ENCODE measurements around the gene SYT8. TPM values are rescaled to one million over a fixed set of nuclear protein-coding genes. Genes with fewer than 3 reads are reported as not detected.

SYT8 gene
- total and polyA plus RNA-seq, 2 of the 8 experiments (the other 6 are each of a cell fraction or from before 2014, with no cell fraction given) = not detected

GRCh38 chr11:1792461-1792860 lies 42.3 kb upstream of the SYT8 start:
- Histone ChIP-seq H2BK5ac (ENCODE audit: low read depth, low read length) (no peak overlapping the region), H3K27ac (ENCODE audit: low read depth, low read length) (no peak overlapping the region), H3K23ac (ENCODE audit: insufficient read length) (no peak overlapping the region), H2BK120ac (replicated peaks; ENCODE audit: low read depth, low read length) (no peak overlapping the region), H3K9ac (replicated peaks in 1 of 4; ENCODE audit: extremely low read depth in 1 of 4, low read depth in 3 of 4, low read length in 3 of 4) (no peak overlapping the region), H3K56ac (replicated peaks; ENCODE audit: insufficient read length, low read depth, low read length) (no peak overlapping the region), H2AFZ (ENCODE audit: low read length) (no peak overlapping the region), H3K79me1 (ENCODE audit: low read depth, low read length) (no peaks in the 10 kb centered on the region), H2BK20ac (ENCODE audit: low read length) (no peak overlapping the region), H3K18ac (ENCODE audit: extremely low read depth, low read length) (no peak overlapping the region), H3K79me2 (ENCODE audit: control insufficient read depth in 1 of 2, insufficient read depth in 2 of 2, low read length in 2 of 2) (no peaks in the 10 kb centered on the region), H4K20me1 (replicated peaks in 1 of 2; ENCODE audit: control insufficient read depth in 1 of 2, insufficient read depth in 2 of 2, low read length in 2 of 2) (no peaks in the 10 kb centered on the region), H4K5ac (ENCODE audit: insufficient read length, low read depth, low read length) (no peak overlapping the region), H2BK12ac (ENCODE audit: low read depth, low read length) (no peak overlapping the region), H3K4me3 (ENCODE audit: extremely low read depth in 1 of 4, insufficient read depth in 2 of 4, low read depth in 3 of 4, low read length in 4 of 4) (no peak overlapping the region), H3K9me3 (ENCODE audit: insufficient read depth in 2 of 2, low read depth in 1 of 2, low read length in 1 of 2) (no peaks in the 10 kb centered on the region), H3K27me3 (replicated peaks in 1 of 4; ENCODE audit: control insufficient read depth in 3 of 4, extremely low read depth in 1 of 4, insufficient read depth in 3 of 4, low read length in 3 of 4) (peaks cover 0 to 3% (median 1%) of the 10 kb centered on the region in 4 experiments; a peak in 2 of 7 replicates), H3K4me2 (ENCODE audit: insufficient read depth in 1 of 2, low read depth in 2 of 2, low read length in 2 of 2) (no peak overlapping the region), H3K23me2 (ENCODE audit: low read depth, low read length) (no peaks in the 10 kb centered on the region; the same call in 1 of the 2 replicates), H2AK5ac (ENCODE audit: low read depth, low read length) (no peak overlapping the region), H2BK15ac (ENCODE audit: low read length) (no peak overlapping the region), H4K8ac (ENCODE audit: extremely low read depth, insufficient read depth, low read length) (no peak overlapping the region), H3K14ac (ENCODE audit: insufficient read length) (no peak overlapping the region), H3K36me3 (ENCODE audit: control insufficient read depth in 2 of 4, insufficient read depth in 4 of 4, low read length in 3 of 4) (no peaks in the 10 kb centered on the region), H3K4ac (replicated peaks; ENCODE audit: insufficient read length, low read depth, low read length) (no peak overlapping the region), H4K91ac (replicated peaks; ENCODE audit: insufficient read length, low read length) (no peak overlapping the region), H3K4me1 (replicated peaks in 1 of 4; ENCODE audit: control insufficient read depth in 3 of 4, insufficient read depth in 4 of 4, low read length in 3 of 4) (no peaks in the 10 kb centered on the region)
- ChIA-PET CTCF (ENCODE audit: partially characterized antibody) (interaction anchor here (1.0 to 3.7 kb wide), 4 partner anchors 19 to 140 kb away, joined by 3 to 11 read pairs (median 4); no protein-coding TSS in a partner anchor), POLR2A (ENCODE audit: partially characterized antibody) (no interaction called here)
- no peak for FAIRE-seq
- 93% methylated on average over 12 of the region's 12 CpGs; no CpG with 5 or more reads in 1 of the 2 experiments for WGBS, 2 experiments (ENCODE audit: extremely low coverage in 1 of 2, insufficient coverage in 1 of 2, insufficient read length in 1 of 2, insufficient replicate concordance in 2 of 2, low coverage in 1 of 2, low lambda C conversion rate in 2 of 2, missing lambda C conversion rate in 1 of 2)
- DNase-seq (ENCODE audit: low read depth in 1 of 2, low spot score in 2 of 2) = no peak
- TF ChIP-seq CEBPB (IDR thresholded peaks at IDR 0.05; ENCODE audit: low read depth, low read length) (no peak), YY1 (IDR thresholded peaks at IDR 0.05; ENCODE audit: low read depth, low read length) (no peak), SUZ12 (IDR thresholded peaks at IDR 0.05; ENCODE audit: low read length) (no peak), ZNF274 (IDR thresholded peaks at IDR 0.05; ENCODE audit: borderline replicate concordance, extremely low read depth, low read length) (no peak), ASH2L (IDR thresholded peaks at IDR 0.05; ENCODE audit: low read length) (no peak), TAF1 (IDR thresholded peaks at IDR 0.05; ENCODE audit: low read depth, low read length) (no peak), ATF3 (IDR thresholded peaks at IDR 0.05; ENCODE audit: insufficient read depth, low read depth, low read length) (no peak), CTCF (IDR thresholded peaks at IDR 0.05; ENCODE audit: control extremely low read depth in 1 of 3, insufficient read depth in 1 of 3, low read depth in 1 of 3, low read length in 3 of 3) (no peak)
